GM10266 (cell line): ENCODE results near the gene ZNF407.

Source experiments
- DNase-seq: peaks from one replicate; pipeline ENCODE4 v3.0.0; 2012; ENCODE audit errors: extremely low spot score
- CTCF ChIP-seq: IDR thresholded peaks from 2 replicates; pipeline ENCODE4 v1.5.1; 2012; ENCODE audit warnings: mild to moderate bottlenecking, low read depth; ENCODE audit not compliant: control insufficient read depth, insufficient read depth; ENCODE audit errors: missing control alignments

Gene ZNF407

GRCh38 chr18:74817576-74817975 is 219.9 kb downstream of the ZNF407 start:
- no peak for DNase-seq
- TF ChIP-seq CTCF, result no peak

- no peak for DNase-seq
- no peak for TF ChIP-seq CTCF
Observed at GRCh38 chr18:74818516-74819175, 221.0 kb downstream of the ZNF407 start.

GRCh38 chr18:74819433-74820059 is 221.9 kb downstream of the ZNF407 start:
- peak; percentile 43 for TF ChIP-seq CTCF
- DNase-seq, result peak; percentile 12

- DNase-seq, result no peak
- TF ChIP-seq CTCF, result no peak
Observed at GRCh38 chr18:74820160-74820780, 222.6 kb downstream of the ZNF407 start.

- TF ChIP-seq CTCF, result no peak
- DNase-seq, result no peak
Observed at GRCh38 chr18:74825460-74825859, 227.8 kb downstream of the ZNF407 start.

GRCh38 chr18:74826572-74826971 is 228.9 kb downstream of the ZNF407 start:
- TF ChIP-seq CTCF, result no peak
- DNase-seq, result no peak

- no peak for DNase-seq
- no peak for TF ChIP-seq CTCF
Observed at GRCh38 chr18:74828200-74828599, 230.5 kb downstream of the ZNF407 start.
